Activated CD4-positive, alpha-beta memory T cell treated with anti-CD3 and anti-CD28 coated beads for 36 hours (primary cell): ENCODE measurements around the gene ASB1. TPM values are rescaled to one million over a fixed set of nuclear protein-coding genes. Genes with fewer than 3 reads are reported as not detected.

Source experiments
- CTCF ChIA-PET: fragments of 350-600 bp; sonication (Branson Sonifier 250); formaldehyde crosslinking; loops from one replicate; lab custom pipeline; 2021; ENCODE audit warnings: antibody characterized with exemption, inconsistent platforms; lab: Charles Lee
- POLR2A ChIA-PET: fragments of 350-600 bp; sonication (Branson Sonifier 250); formaldehyde crosslinking; loops from one replicate; lab custom pipeline; 2021; ENCODE audit warnings: antibody characterized with exemption; lab: Charles Lee
- DNase-seq: peaks from one replicate; pipeline ENCODE4 v3.0.0-alpha.2; 2020
- H3K27ac Mint-ChIP-seq: one replicate; pipeline ENCODE4 v1.8.0; 2021; ENCODE audit warnings: mixed read lengths
- H3K27me3 Mint-ChIP-seq: one replicate; pipeline ENCODE4 v1.8.0; 2021; ENCODE audit warnings: mixed read lengths
- H3K36me3 Mint-ChIP-seq: one replicate; pipeline ENCODE4 v1.8.0; 2021; ENCODE audit warnings: mixed read lengths
- H3K4me1 Mint-ChIP-seq: one replicate; pipeline ENCODE4 v1.8.0; 2021; ENCODE audit warnings: low read depth, mixed read lengths
- H3K4me3 Mint-ChIP-seq: one replicate; pipeline ENCODE4 v1.8.0; 2021; ENCODE audit warnings: mild to moderate bottlenecking, mixed read lengths
- H3K9me3 Mint-ChIP-seq: one replicate; pipeline ENCODE4 v1.8.0; 2021; ENCODE audit warnings: mixed read lengths
- intact Hi-C: fragments of 100-400 bp; cut with micrococcal nuclease; formaldehyde crosslinking; loops from one replicate; pipeline ENCODE4 v1.15.1; 2023
- total RNA-seq, 2 experiments: library from RNA; stranded (reverse); gene quantifications; one replicate each; pipeline ENCODE4 v1.2.3, GENCODE V29; 2021

ASB1 gene
- total RNA-seq, 2 experiments from 2014 or later, result 34.6 to 38.8 TPM

DNA sequence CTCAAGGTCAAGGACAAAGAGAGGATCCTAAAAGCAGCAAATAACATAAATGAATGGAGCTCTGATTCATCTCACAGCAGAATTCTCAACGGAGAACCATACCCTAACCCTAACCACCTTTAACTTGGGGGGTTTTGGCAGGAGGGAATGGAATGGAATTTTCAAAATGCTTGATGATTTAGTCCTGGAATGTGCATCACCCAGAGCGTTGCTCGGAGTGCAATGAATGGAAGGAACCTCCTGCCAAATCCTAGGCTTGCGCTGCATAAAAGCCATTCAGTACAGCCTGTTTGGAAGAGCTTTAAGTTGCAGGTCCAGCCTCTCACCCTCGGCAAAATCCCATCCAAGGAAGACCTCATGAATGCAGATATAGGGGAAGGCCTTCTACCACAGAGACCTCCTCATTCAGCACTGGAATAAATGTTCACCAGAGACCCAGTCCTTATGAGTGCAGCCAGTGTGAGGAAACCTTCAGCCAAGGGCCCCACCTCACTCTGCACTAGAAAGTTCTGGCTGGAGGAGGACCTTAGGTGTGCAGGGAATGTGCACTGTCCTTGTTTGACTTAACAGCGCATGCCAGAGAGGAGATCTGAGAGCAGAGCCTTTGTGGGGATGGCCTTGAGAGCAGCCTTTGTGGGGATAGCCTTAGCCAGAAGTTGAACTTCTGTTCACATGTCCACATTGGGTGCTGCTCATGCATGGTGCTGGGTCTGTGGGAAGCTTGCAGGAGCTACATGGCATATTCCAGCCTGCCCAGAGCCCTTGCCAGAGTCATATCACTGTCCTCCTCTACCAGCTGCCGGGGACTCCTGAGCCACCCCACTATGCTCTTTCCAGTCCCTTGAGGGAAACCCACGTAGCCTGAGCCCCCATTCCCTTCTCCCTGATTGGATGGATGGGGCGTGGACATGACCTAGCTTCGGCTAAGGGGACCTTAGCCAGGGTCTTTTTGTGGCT is 30.5 kb downstream of the ASB1 start:
- no peaks in the 10 kb centered on the region for H3K27me3 Mint-ChIP-seq
- no peak overlapping the region for H3K4me3 Mint-ChIP-seq
- CTCF ChIA-PET, result interaction anchor here (0.6 to 1.0 kb wide), 3 partner anchors 26 to 194 kb away, joined by 3 to 5 read pairs (median 3); no protein-coding TSS in a partner anchor
- POLR2A ChIA-PET, result no interaction called here
- no peak for DNase-seq
- H3K36me3 Mint-ChIP-seq, result peaks cover 9% of the 10 kb centered on the region
- H3K4me1 Mint-ChIP-seq, result no peaks in the 10 kb centered on the region
- no peak overlapping the region for H3K27ac Mint-ChIP-seq
- intact Hi-C loops, result no loop called here
- H3K9me3 Mint-ChIP-seq, result peaks cover 22% of the 10 kb centered on the region

- Mint-ChIP-seq H3K4me1 (no peaks in the 10 kb centered on the region), H3K27me3 (no peaks in the 10 kb centered on the region), H3K27ac (no peak overlapping the region), H3K36me3 (peaks cover 3% of the 10 kb centered on the region), H3K4me3 (no peak overlapping the region), H3K9me3 (peaks cover 22% of the 10 kb centered on the region)
- intact Hi-C loops, result no loop called here
- no peak for DNase-seq
- CTCF ChIA-PET, result interaction anchor here (0.6 to 1.0 kb wide), 3 partner anchors 82 to 195 kb away, joined by 3 to 5 read pairs (median 3); no protein-coding TSS in a partner anchor
- POLR2A ChIA-PET, result no interaction called here
These were observed 31.2 kb downstream of the ASB1 start for GRCh38 chr2:238457927-238458324.

- Mint-ChIP-seq H3K9me3 (peaks cover 22% of the 10 kb centered on the region), H3K4me1 (no peaks in the 10 kb centered on the region), H3K27me3 (no peaks in the 10 kb centered on the region), H3K27ac (no peak overlapping the region), H3K36me3 (peaks cover 3% of the 10 kb centered on the region), H3K4me3 (no peak overlapping the region)
- intact Hi-C loops, result no loop called here
- ChIA-PET CTCF (interaction anchor here (0.9 to 1.1 kb wide), 3 partner anchors 83 to 89 kb away, joined by 3 to 5 read pairs (median 3); no protein-coding TSS in a partner anchor), POLR2A (no interaction called here)
- DNase-seq, result no peak
These were observed 31.9 kb downstream of the ASB1 start for GRCh38 chr2:238458651-238459050.

DNA sequence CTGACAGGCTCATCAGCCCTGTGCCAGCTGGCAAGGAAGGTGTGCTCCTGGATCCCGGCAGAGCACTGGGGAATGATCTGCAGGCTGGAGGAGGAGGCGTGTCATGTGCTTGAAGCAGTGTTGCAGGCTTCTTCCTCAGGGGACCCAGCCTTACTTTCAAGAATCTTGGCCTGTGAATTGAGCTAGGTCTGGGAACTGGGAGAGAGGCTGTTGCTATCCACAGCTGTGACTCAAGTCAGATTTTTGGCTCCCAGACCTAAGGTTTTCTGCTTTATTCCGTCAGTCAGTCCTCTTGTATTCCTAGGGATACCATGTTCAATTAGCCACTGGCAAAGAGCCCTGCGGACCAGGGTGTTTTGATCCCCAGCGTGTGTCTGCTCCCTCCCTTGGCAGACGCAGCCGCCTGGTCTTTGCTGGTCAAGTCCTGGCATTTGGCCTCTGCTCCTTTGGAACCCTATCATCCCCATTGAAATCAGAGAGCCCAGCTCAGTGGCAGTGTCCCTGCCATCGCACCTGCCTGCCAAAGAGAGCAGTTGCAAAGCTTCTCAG is 32.4 kb downstream of the ASB1 start:
- no peaks in the 10 kb centered on the region for H3K27me3 Mint-ChIP-seq
- no peak for DNase-seq
- ChIA-PET POLR2A (no interaction called here), CTCF (interaction anchor here (0.9 to 3.2 kb wide), 3 partner anchors 84 to 90 kb away, joined by 3 to 29 read pairs (median 3); no protein-coding TSS in a partner anchor)
- H3K4me3 Mint-ChIP-seq, result no peak overlapping the region
- H3K27ac Mint-ChIP-seq, result no peak overlapping the region
- intact Hi-C loops, result no loop called here
- no peaks in the 10 kb centered on the region for H3K4me1 Mint-ChIP-seq
- peaks cover 22% of the 10 kb centered on the region for H3K9me3 Mint-ChIP-seq
- peaks cover 3% of the 10 kb centered on the region for H3K36me3 Mint-ChIP-seq

- CTCF ChIA-PET, result interaction anchor here (0.8 to 3.2 kb wide), 5 partner anchors 21 to 198 kb away, joined by 3 to 29 read pairs (median 5); no protein-coding TSS in a partner anchor
These were observed 34.3 kb downstream of the ASB1 start for GRCh38 chr2:238461051-238461450.

GRCh38 chr2:238461491-238461890 is 34.8 kb downstream of the ASB1 start:
- H3K36me3 Mint-ChIP-seq, result no peaks in the 10 kb centered on the region
- no peaks in the 10 kb centered on the region for H3K4me1 Mint-ChIP-seq
- CTCF ChIA-PET, result interaction anchor here (1.0 to 3.2 kb wide), 4 partner anchors 22 to 198 kb away, joined by 3 to 29 read pairs (median 10); no protein-coding TSS in a partner anchor
- peaks cover 4% of the 10 kb centered on the region for H3K9me3 Mint-ChIP-seq
- DNase-seq, result no peak
- POLR2A ChIA-PET, result interaction anchor here (0.9 kb wide), 1 partner anchor 91 kb away, joined by 3 read pairs; no protein-coding TSS in a partner anchor
- H3K27ac Mint-ChIP-seq, result no peak overlapping the region
- H3K27me3 Mint-ChIP-seq, result no peaks in the 10 kb centered on the region
- no peak overlapping the region for H3K4me3 Mint-ChIP-seq
- intact Hi-C loops, result no loop called here

More at GRCh38 chr2:238461051-238461450, 34.3 kb downstream of the ASB1 start:
- no peak for DNase-seq
- Mint-ChIP-seq H3K36me3 (no peaks in the 10 kb centered on the region), H3K27ac (no peak overlapping the region), H3K9me3 (peaks cover 8% of the 10 kb centered on the region), H3K4me3 (no peak overlapping the region), H3K27me3 (no peaks in the 10 kb centered on the region), H3K4me1 (no peaks in the 10 kb centered on the region)
- intact Hi-C loops, result no loop called here
- POLR2A ChIA-PET, result interaction anchor here (0.9 kb wide), 1 partner anchor 90 kb away, joined by 3 read pairs; no protein-coding TSS in a partner anchor

DNA sequence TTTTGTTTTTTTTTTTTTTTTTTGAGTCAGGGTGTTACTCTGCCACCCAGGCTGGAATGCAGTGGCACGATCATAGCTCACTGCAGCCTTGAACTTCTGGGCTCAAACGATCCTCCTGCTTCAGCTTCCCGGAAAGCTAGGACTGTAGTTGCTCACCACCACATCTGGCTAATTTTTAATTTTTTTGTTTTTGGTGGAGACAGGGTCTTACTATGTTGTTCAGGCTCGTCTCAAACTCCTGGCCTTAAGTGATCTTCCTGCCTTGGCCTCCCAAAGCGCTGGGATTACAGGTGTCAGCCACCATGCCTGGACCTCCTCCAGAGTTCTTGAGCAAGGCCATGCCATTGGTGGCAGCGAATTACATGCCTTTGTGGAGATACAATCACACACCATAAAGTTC is 35.2 kb downstream of the ASB1 start:
- ChIA-PET POLR2A (no interaction called here), CTCF (interaction anchor here (1.0 to 3.2 kb wide), 4 partner anchors 22 to 199 kb away, joined by 3 to 29 read pairs (median 10); no protein-coding TSS in a partner anchor)
- no peak for DNase-seq
- no peak overlapping the region for H3K27ac Mint-ChIP-seq
- no peak overlapping the region for H3K4me3 Mint-ChIP-seq
- H3K9me3 Mint-ChIP-seq, result no peaks in the 10 kb centered on the region
- intact Hi-C loops, result loop anchor here (1.0 kb wide), 1 partner anchor 92 kb away; no protein-coding TSS in a partner anchor
- H3K36me3 Mint-ChIP-seq, result no peaks in the 10 kb centered on the region
- no peaks in the 10 kb centered on the region for H3K4me1 Mint-ChIP-seq
- H3K27me3 Mint-ChIP-seq, result no peaks in the 10 kb centered on the region

GRCh38 chr2:238462782-238463396 is 36.2 kb downstream of the ASB1 start:
- Mint-ChIP-seq H3K36me3 (no peaks in the 10 kb centered on the region), H3K4me3 (no peak overlapping the region), H3K27me3 (no peaks in the 10 kb centered on the region), H3K4me1 (no peaks in the 10 kb centered on the region), H3K9me3 (no peaks in the 10 kb centered on the region), H3K27ac (no peak overlapping the region)
- intact Hi-C loops, result loop anchor here (1.0 kb wide), 2 partner anchors 93 to 106 kb away; no protein-coding TSS in a partner anchor
- POLR2A ChIA-PET, result no interaction called here
- CTCF ChIA-PET, result interaction anchor here (1.7 to 2.3 kb wide), 2 partner anchors 92 to 105 kb away, joined by 11 read pairs; no protein-coding TSS in a partner anchor
- DNase-seq, result no peak

GRCh38 chr2:238464389-238464788 is 37.7 kb downstream of the ASB1 start:
- POLR2A ChIA-PET, result no interaction called here
- peaks cover 4% of the 10 kb centered on the region for H3K36me3 Mint-ChIP-seq
- no peaks in the 10 kb centered on the region for H3K4me1 Mint-ChIP-seq
- intact Hi-C loops, result no loop called here
- H3K27me3 Mint-ChIP-seq, result no peaks in the 10 kb centered on the region
- CTCF ChIA-PET, result interaction anchor here (1.1 to 2.3 kb wide), 3 partner anchors 84 to 107 kb away, joined by 5 to 11 read pairs (median 11); no protein-coding TSS in a partner anchor
- H3K9me3 Mint-ChIP-seq, result peaks cover 6% of the 10 kb centered on the region
- H3K27ac Mint-ChIP-seq, result no peak overlapping the region
- no peak overlapping the region for H3K4me3 Mint-ChIP-seq
- DNase-seq, result no peak

GRCh38 chr2:238465487-238466242 is 38.9 kb downstream of the ASB1 start:
- Mint-ChIP-seq H3K9me3 (peaks cover 12% of the 10 kb centered on the region), H3K4me1 (no peaks in the 10 kb centered on the region), H3K36me3 (peaks cover 8% of the 10 kb centered on the region), H3K27ac (no peak overlapping the region), H3K4me3 (no peak overlapping the region), H3K27me3 (no peaks in the 10 kb centered on the region)
- POLR2A ChIA-PET, result no interaction called here
- intact Hi-C loops, result no loop called here
- CTCF ChIA-PET, result interaction anchor here (0.6 to 2.7 kb wide), 3 partner anchors 78 to 108 kb away, joined by 3 to 17 read pairs (median 11); no protein-coding TSS in a partner anchor
- DNase-seq, result no peak
